ENCODE measurements around the gene HECTD2.

Gene HECTD2

GRCh38 chr10:91545838-91546237 lies 135.7 kb downstream of the HECTD2 start:
- H3K4me3 ChIP-seq (ENCODE audit: low read length): no peak overlapping the region
- H3K9me3 ChIP-seq (ENCODE audit: control insufficient read depth, insufficient read depth, low read length): no peaks in the 10 kb centered on the region
- no peaks in the 10 kb centered on the region for H3K9me2 ChIP-seq (replicated peaks; ENCODE audit: control insufficient read depth, low read length)
- no peaks in the 10 kb centered on the region for H3K27me3 ChIP-seq (ENCODE audit: control insufficient read depth, low read length)
- H3K36me3 ChIP-seq (ENCODE audit: control insufficient read depth, low read length): no peaks in the 10 kb centered on the region
- H4K20me1 ChIP-seq (ENCODE audit: control insufficient read depth, insufficient read depth, low read depth, low read length): no peaks in the 10 kb centered on the region
- no peak overlapping the region for H3K27ac ChIP-seq (ENCODE audit: low read depth, low read length)
- H3K4me1 ChIP-seq (ENCODE audit: control insufficient read depth, low read length): peaks cover 6% of the 10 kb centered on the region; the same call in 1 of the 2 replicates
- no peaks in the 10 kb centered on the region for H3K79me2 ChIP-seq (ENCODE audit: control insufficient read depth, low read length)
- TF ChIP-seq CTCF (IDR thresholded peaks at IDR 0.05; ENCODE audit: low read depth, low read length, poor library complexity, severe bottlenecking) (no peak), EZH2phosphoT487 (IDR thresholded peaks at IDR 0.05; ENCODE audit: borderline replicate concordance, low read length) (no peak)
- no peak overlapping the region for H3K4me2 ChIP-seq (ENCODE audit: low read length)
- H3F3A ChIP-seq (ENCODE audit: control insufficient read depth, insufficient read depth): no peaks in the 10 kb centered on the region

- Histone ChIP-seq H3K9me3 (ENCODE audit: control insufficient read depth, insufficient read depth, low read length) (no peaks in the 10 kb centered on the region), H3F3A (ENCODE audit: control insufficient read depth, insufficient read depth) (no peaks in the 10 kb centered on the region), H3K27ac (ENCODE audit: low read depth, low read length) (no peak overlapping the region), H3K4me1 (ENCODE audit: control insufficient read depth, low read length) (no peaks in the 10 kb centered on the region), H4K20me1 (ENCODE audit: control insufficient read depth, insufficient read depth, low read depth, low read length) (no peaks in the 10 kb centered on the region), H3K79me2 (ENCODE audit: control insufficient read depth, low read length) (no peaks in the 10 kb centered on the region), H3K9me2 (replicated peaks; ENCODE audit: control insufficient read depth, low read length) (no peaks in the 10 kb centered on the region), H3K27me3 (ENCODE audit: control insufficient read depth, low read length) (no peaks in the 10 kb centered on the region), H3K36me3 (ENCODE audit: control insufficient read depth, low read length) (no peaks in the 10 kb centered on the region), H3K4me2 (ENCODE audit: low read length) (no peak overlapping the region), H3K4me3 (ENCODE audit: low read length) (no peak overlapping the region)
- TF ChIP-seq CTCF (IDR thresholded peaks at IDR 0.05; ENCODE audit: low read depth, low read length, poor library complexity, severe bottlenecking) (no peak), EZH2phosphoT487 (IDR thresholded peaks at IDR 0.05; ENCODE audit: borderline replicate concordance, low read length) (no peak)
These were observed 139.1 kb downstream of the HECTD2 start for GRCh38 chr10:91549262-91549661.

GRCh38 chr10:91550021-91550420 lies 139.9 kb downstream of the HECTD2 start:
- Histone ChIP-seq H3K36me3 (ENCODE audit: control insufficient read depth, low read length) (no peaks in the 10 kb centered on the region), H3K79me2 (ENCODE audit: control insufficient read depth, low read length) (no peaks in the 10 kb centered on the region), H3K27me3 (ENCODE audit: control insufficient read depth, low read length) (no peaks in the 10 kb centered on the region), H3F3A (ENCODE audit: control insufficient read depth, insufficient read depth) (no peaks in the 10 kb centered on the region), H3K27ac (ENCODE audit: low read depth, low read length) (no peak overlapping the region), H3K4me1 (ENCODE audit: control insufficient read depth, low read length) (no peaks in the 10 kb centered on the region), H4K20me1 (ENCODE audit: control insufficient read depth, insufficient read depth, low read depth, low read length) (no peaks in the 10 kb centered on the region), H3K9me3 (ENCODE audit: control insufficient read depth, insufficient read depth, low read length) (no peaks in the 10 kb centered on the region), H3K9me2 (replicated peaks; ENCODE audit: control insufficient read depth, low read length) (no peaks in the 10 kb centered on the region), H3K4me3 (ENCODE audit: low read length) (no peak overlapping the region), H3K4me2 (ENCODE audit: low read length) (no peak overlapping the region)
- no peak for TF ChIP-seq CTCF (IDR thresholded peaks at IDR 0.05; ENCODE audit: low read depth, low read length, poor library complexity, severe bottlenecking)
- no peak for TF ChIP-seq EZH2phosphoT487 (IDR thresholded peaks at IDR 0.05; ENCODE audit: borderline replicate concordance, low read length)

- Histone ChIP-seq H3K4me3 (ENCODE audit: low read length) (no peak overlapping the region), H4K20me1 (ENCODE audit: control insufficient read depth, insufficient read depth, low read depth, low read length) (no peaks in the 10 kb centered on the region), H3K9me3 (ENCODE audit: control insufficient read depth, insufficient read depth, low read length) (no peaks in the 10 kb centered on the region), H3K27me3 (ENCODE audit: control insufficient read depth, low read length) (no peaks in the 10 kb centered on the region), H3K27ac (ENCODE audit: low read depth, low read length) (no peak overlapping the region), H3F3A (ENCODE audit: control insufficient read depth, insufficient read depth) (no peaks in the 10 kb centered on the region), H3K36me3 (ENCODE audit: control insufficient read depth, low read length) (no peaks in the 10 kb centered on the region), H3K79me2 (ENCODE audit: control insufficient read depth, low read length) (no peaks in the 10 kb centered on the region), H3K9me2 (replicated peaks; ENCODE audit: control insufficient read depth, low read length) (no peaks in the 10 kb centered on the region), H3K4me1 (ENCODE audit: control insufficient read depth, low read length) (no peaks in the 10 kb centered on the region), H3K4me2 (ENCODE audit: low read length) (no peak overlapping the region)
- TF ChIP-seq EZH2phosphoT487 (IDR thresholded peaks at IDR 0.05; ENCODE audit: borderline replicate concordance, low read length) (no peak), CTCF (IDR thresholded peaks at IDR 0.05; ENCODE audit: low read depth, low read length, poor library complexity, severe bottlenecking) (peak; percentile 46)
These were observed 141.7 kb downstream of the HECTD2 start for GRCh38 chr10:91551856-91552255.
